ENCODE measurements around the gene FOXO1.
"Not testable (repeated sequence)": the region's sequence is repeated elsewhere in the genome, so short reads cannot be mapped to it uniquely, and the experiment has no call there.

The FOXO1 gene

GRCh38 chr13:40666045-40666932, at the start of gene FOXO1:
FOXO1 (minus strand) TSS chr13:40666641; CDS start chr13:40666212, 429 bp downstream.
- peak; percentile 71 for DNase-seq (ENCODE audit: low read depth)

- DNase-seq (ENCODE audit: low read depth), result not testable (repeated sequence)
Observed at GRCh38 chr13:40714433-40714832, 48.0 kb upstream of the FOXO1 start.

GRCh38 chr13:40706439-40706838, 40.0 kb upstream of the FOXO1 start:
- DNase-seq (ENCODE audit: low read depth), result no peak

GRCh38 chr13:40697711-40698110, 31.3 kb upstream of the FOXO1 start:
- DNase-seq (ENCODE audit: low read depth), result no peak

- no peak for DNase-seq (ENCODE audit: low read depth)
Observed at GRCh38 chr13:40694426-40694825, 28.0 kb upstream of the FOXO1 start.

GRCh38 chr13:40692946-40693345, 26.5 kb upstream of the FOXO1 start:
- DNase-seq (ENCODE audit: low read depth), result no peak

GRCh38 chr13:40688781-40689180, 22.3 kb upstream of the FOXO1 start:
- no peak for DNase-seq (ENCODE audit: low read depth)

- DNase-seq (ENCODE audit: low read depth), result no peak
Observed at GRCh38 chr13:40682449-40683240, 16.2 kb upstream of the FOXO1 start.

- no peak for DNase-seq (ENCODE audit: low read depth)
Observed at GRCh38 chr13:40681341-40682146, 15.1 kb upstream of the FOXO1 start.

- DNase-seq (ENCODE audit: low read depth), result no peak
Observed at GRCh38 chr13:40680659-40681323, 14.3 kb upstream of the FOXO1 start.

- DNase-seq (ENCODE audit: low read depth), result no peak
Observed at GRCh38 chr13:40679480-40679985, 13.1 kb upstream of the FOXO1 start.

GRCh38 chr13:40677064-40677463, 10.6 kb upstream of the FOXO1 start:
- DNase-seq (ENCODE audit: low read depth), result no peak

GRCh38 chr13:40676007-40676406, 9.6 kb upstream of the FOXO1 start:
- DNase-seq (ENCODE audit: low read depth), result no peak

GRCh38 chr13:40673414-40673813, 7.0 kb upstream of the FOXO1 start:
- DNase-seq (ENCODE audit: low read depth), result no peak

- no peak for DNase-seq (ENCODE audit: low read depth)
Observed at GRCh38 chr13:40672765-40673397, 6.4 kb upstream of the FOXO1 start.

- DNase-seq (ENCODE audit: low read depth), result no peak
Observed at GRCh38 chr13:40671956-40672764, 5.7 kb upstream of the FOXO1 start.

GRCh38 chr13:40670307-40670706, 3.9 kb upstream of the FOXO1 start:
- DNase-seq (ENCODE audit: low read depth), result no peak

- DNase-seq (ENCODE audit: low read depth), result no peak
Observed at GRCh38 chr13:40668335-40668734, 1.9 kb upstream of the FOXO1 start.

- no peak for DNase-seq (ENCODE audit: low read depth)
Observed at GRCh38 chr13:40667622-40667978, 1.2 kb upstream of the FOXO1 start.

- no peak for DNase-seq (ENCODE audit: low read depth)
Observed at GRCh38 chr13:40666933-40667621, 636 bp upstream of the FOXO1 start.

Data from stimulated activated CD8-positive, alpha-beta memory T cell treated with anti-CD3 and anti-CD28 coated beads, Interleukin-7, amount 100 ng/mL, for 24 hours (primary cell).